H9 (cell line): Measurements from ENCODE around the gene BIRC6. TPM values are rescaled to one million over a fixed set of nuclear protein-coding genes. Genes with fewer than 3 reads are reported as not detected.

Experiments used
- DNase-seq: peaks from one replicate; pipeline ENCODE4 v3.0.0-alpha.2; 2017
- H2AFZ ChIP-seq: one replicate; pipeline ENCODE4 v1.6.1; 2013; ENCODE audit warnings: mild to moderate bottlenecking, low read length, control low read depth, moderate library complexity
- H2AK5ac ChIP-seq: 2 replicates; pipeline ENCODE4 v1.6.1; 2013; ENCODE audit warnings: low read length, control low read depth, mixed read lengths; ENCODE audit not compliant: insufficient read length
- H2BK120ac ChIP-seq: one replicate; pipeline ENCODE4 v1.6.1; 2013; ENCODE audit warnings: low read depth, mild to moderate bottlenecking, low read length, control low read depth, inconsistent platforms; ENCODE audit not compliant: poor library complexity, severe bottlenecking
- H2BK12ac ChIP-seq: 2 replicates; pipeline ENCODE4 v1.6.1; 2013; ENCODE audit warnings: low read length, control low read depth, mixed read lengths, low read depth; ENCODE audit not compliant: insufficient read length
- H2BK15ac ChIP-seq: 2 replicates; pipeline ENCODE4 v1.6.1; 2013; ENCODE audit warnings: low read depth, low read length, control low read depth
- H2BK20ac ChIP-seq: one replicate; pipeline ENCODE4 v1.6.1; 2013; ENCODE audit warnings: low read depth, mild to moderate bottlenecking, low read length, control low read depth, inconsistent platforms; ENCODE audit not compliant: poor library complexity, severe bottlenecking
- H2BK5ac ChIP-seq: 2 replicates; pipeline ENCODE4 v1.6.1; 2013; ENCODE audit warnings: low read length, control low read depth, mixed read lengths; ENCODE audit not compliant: insufficient read length
- H3K14ac ChIP-seq: 2 replicates; pipeline ENCODE4 v1.6.1; 2013; ENCODE audit warnings: low read length, control low read depth; ENCODE audit not compliant: insufficient read depth
- H3K18ac ChIP-seq: 2 replicates; pipeline ENCODE4 v1.6.1; 2013; ENCODE audit warnings: low read depth, mild to moderate bottlenecking, mixed read lengths, low read length, control low read depth; ENCODE audit not compliant: insufficient read length
- H3K23ac ChIP-seq: 2 replicates; pipeline ENCODE4 v1.6.1; 2013; ENCODE audit warnings: low read length, control low read depth, mixed read lengths, low read depth; ENCODE audit not compliant: insufficient read length
- H3K23me2 ChIP-seq: 2 replicates; pipeline ENCODE4 v1.6.1; 2013; ENCODE audit warnings: low read depth, mild to moderate bottlenecking, mixed read lengths, low read length, control low read depth; ENCODE audit not compliant: insufficient read length, poor library complexity, severe bottlenecking
- H3K27ac ChIP-seq: 2 replicates; pipeline ENCODE4 v1.5.1; 2013; ENCODE audit warnings: low read length, control low read depth, mixed read lengths, low read depth; ENCODE audit not compliant: insufficient read length
- H3K27me3 ChIP-seq: 2 replicates; pipeline ENCODE4 v1.6.1; 2013; ENCODE audit warnings: low read length, control low read depth, inconsistent platforms; ENCODE audit not compliant: insufficient read depth
- H3K4ac ChIP-seq: 2 replicates; pipeline ENCODE4 v1.6.1; 2013; ENCODE audit warnings: low read depth, mild to moderate bottlenecking, control low read depth, inconsistent platforms, low read length, moderate library complexity
- H3K4me1 ChIP-seq: 2 replicates; pipeline ENCODE4 v1.6.1; 2013; ENCODE audit warnings: low read length, control low read depth, inconsistent platforms; ENCODE audit not compliant: insufficient read depth
- H3K4me2 ChIP-seq: 2 replicates; pipeline ENCODE4 v1.6.1; 2013; ENCODE audit warnings: low read length, control low read depth, mixed read lengths; ENCODE audit not compliant: insufficient read length, insufficient read depth
- H3K56ac ChIP-seq: 2 replicates; pipeline ENCODE4 v1.6.1; 2013; ENCODE audit warnings: low read depth, mild to moderate bottlenecking, mixed read lengths, low read length, control low read depth; ENCODE audit not compliant: insufficient read length
- H3K79me1 ChIP-seq: 2 replicates; pipeline ENCODE4 v1.6.1; 2013; ENCODE audit warnings: low read depth, mild to moderate bottlenecking, moderate library complexity, low read length, control low read depth, inconsistent platforms; ENCODE audit not compliant: insufficient read depth, poor library complexity, severe bottlenecking
- H3K79me2 ChIP-seq: 2 replicates; pipeline ENCODE4 v1.6.1; 2013; ENCODE audit warnings: low read length, control low read depth, inconsistent platforms; ENCODE audit not compliant: insufficient read depth
- H3K9ac ChIP-seq: 2 replicates; pipeline ENCODE4 v1.6.1; 2013; ENCODE audit warnings: low read length, control low read depth, mixed read lengths; ENCODE audit not compliant: insufficient read length; ENCODE audit errors: extremely low read depth
- H3K9me3 ChIP-seq: one replicate; pipeline ENCODE4 v1.6.1; 2013; ENCODE audit warnings: low read depth, low read length, inconsistent platforms; ENCODE audit not compliant: control insufficient read depth
- H3T11ph ChIP-seq: one replicate; pipeline ENCODE4 v1.6.1; 2013; ENCODE audit warnings: mild to moderate bottlenecking, low read length, control low read depth, inconsistent platforms
- H4K20me1 ChIP-seq: one replicate; pipeline ENCODE4 v1.6.1; 2013; ENCODE audit not compliant: control insufficient read depth, insufficient read length, insufficient read depth
- H4K5ac ChIP-seq: 2 replicates; pipeline ENCODE4 v1.6.1; 2013; ENCODE audit warnings: low read depth, mild to moderate bottlenecking, mixed read lengths, low read length, control low read depth; ENCODE audit not compliant: insufficient read length
- H4K8ac ChIP-seq: replicated peaks from 2 replicates; pipeline ENCODE4 v1.6.1; 2013; ENCODE audit warnings: low read length, control low read depth, mixed read lengths, low read depth; ENCODE audit not compliant: insufficient read length
- H4K91ac ChIP-seq: 2 replicates; pipeline ENCODE4 v1.6.1; 2013; ENCODE audit warnings: low read depth, mild to moderate bottlenecking, moderate library complexity, mixed read lengths, low read length, control low read depth; ENCODE audit not compliant: insufficient read length
- H3K27ac Mint-ChIP-seq, 3 experiments: 2 replicates in 2 of 3; 3 replicates in 1 of 3; pipeline ENCODE4 v1.8.0; 2020 to 2021; ENCODE audit warnings: mixed read lengths in 3 of 3, mild to moderate bottlenecking in 1 of 3, moderate library complexity in 1 of 3
- H3K27me3 Mint-ChIP-seq: 2 replicates; pipeline ENCODE4 v1.8.0; 2021; ENCODE audit warnings: low read depth, mild to moderate bottlenecking, moderate library complexity, mixed read lengths
- H3K36me3 Mint-ChIP-seq, 3 experiments: 2 replicates in 2 of 3; 3 replicates in 1 of 3; pipeline ENCODE4 v1.8.0; 2020 to 2021; ENCODE audit warnings: low read depth in 3 of 3, mixed read lengths in 3 of 3; ENCODE audit not compliant: insufficient read depth in 1 of 3
- H3K4me1 Mint-ChIP-seq, 2 experiments: 2 replicates each; pipeline ENCODE4 v1.8.0; 2020; ENCODE audit warnings: mixed read lengths in 2 of 2
- H3K4me3 Mint-ChIP-seq, 2 experiments: 2 replicates in 1 of 2; 3 replicates in 1 of 2; pipeline ENCODE4 v1.8.0; 2020 to 2021; ENCODE audit warnings: mild to moderate bottlenecking in 2 of 2, mixed read lengths in 2 of 2, moderate library complexity in 1 of 2
- H3K9me3 Mint-ChIP-seq, 2 experiments: 2 replicates in 1 of 2; 3 replicates in 1 of 2; pipeline ENCODE4 v1.8.0; 2020; ENCODE audit warnings: mild to moderate bottlenecking in 2 of 2, mixed read lengths in 2 of 2, moderate library complexity in 1 of 2
- CTCF ChIP-seq: fragments of 200-600 bp; sonication (generic); conservative IDR thresholded peaks from 3 replicates; pipeline ENCODE4 v1.8.0; 2021; ENCODE audit warnings: antibody characterized with exemption, mild to moderate bottlenecking
- WGBS: extraction: QIAGEN DNeasy Blood & Tissue Kit; methylation state at CpG from one replicate; pipeline ENCODE4 v1.1.7; 2013; ENCODE audit warnings: missing lambda C conversion rate, low lambda C conversion rate, mixed read lengths; ENCODE audit not compliant: insufficient read length; ENCODE audit errors: extremely low coverage; 5-methylcytosine and 5-hydroxymethylcytosine counted together
- total RNA-seq: library from RNA; stranded (reverse); gene quantifications from 2 replicates; pipeline ENCODE4 v1.2.1, GENCODE V29; 2021

BIRC6 gene
- total RNA-seq, 1 experiment from 2014 or later, result 78.8 TPM

GRCh38 chr2:32377928-32378327 lies 21.1 kb downstream of the BIRC6 start:
- peaks cover 7 to 8% of the 10 kb centered on the region in 2 experiments for H3K4me1 Mint-ChIP-seq
- H4K20me1 ChIP-seq, result no peaks in the 10 kb centered on the region
- H2BK120ac ChIP-seq, result no peak overlapping the region
- no peak overlapping the region for H3K56ac ChIP-seq
- H2AFZ ChIP-seq, result no peak overlapping the region
- no peak overlapping the region for H2BK5ac ChIP-seq
- no peak overlapping the region for H3K14ac ChIP-seq
- H2BK20ac ChIP-seq, result no peak overlapping the region
- no peak overlapping the region for H2BK12ac ChIP-seq
- H3K27ac Mint-ChIP-seq, result no peak overlapping the region
- H3K4me2 ChIP-seq, result no peak overlapping the region
- DNase-seq, result no peak
- no peaks in the 10 kb centered on the region for H3K23me2 ChIP-seq
- no peaks in the 10 kb centered on the region; a peak in 1 of 5 replicates for H3K9me3 Mint-ChIP-seq
- H3K18ac ChIP-seq, result no peak overlapping the region
- H3K27ac ChIP-seq, result no peak overlapping the region
- no peaks in the 10 kb centered on the region for H3K27me3 Mint-ChIP-seq
- no peak overlapping the region for H4K91ac ChIP-seq
- H3T11ph ChIP-seq, result no peak overlapping the region
- H2AK5ac ChIP-seq, result no peak overlapping the region
- H4K5ac ChIP-seq, result no peak overlapping the region
- no peak overlapping the region for H2BK15ac ChIP-seq
- no peak for TF ChIP-seq CTCF
- H3K79me2 ChIP-seq, result peaks cover 18% of the 10 kb centered on the region; the same call in 1 of the 2 replicates
- no peak overlapping the region for H3K9ac ChIP-seq
- H4K8ac ChIP-seq, result no peak overlapping the region
- no peak overlapping the region for H3K23ac ChIP-seq
- no CpG with 5 or more reads among the region's 1 CpG for WGBS
- no peaks in the 10 kb centered on the region for H3K27me3 ChIP-seq
- H3K79me1 ChIP-seq, result peaks cover 3% of the 10 kb centered on the region
- no peaks in the 10 kb centered on the region for H3K4me1 ChIP-seq
- no peak overlapping the region for H3K4ac ChIP-seq
- H3K9me3 ChIP-seq, result no peaks in the 10 kb centered on the region
- H3K4me3 Mint-ChIP-seq, result no peak overlapping the region
- peaks cover 11 to 20% (median 18%) of the 10 kb centered on the region in 3 experiments; a peak in 6 of 7 replicates for H3K36me3 Mint-ChIP-seq
